ENCODE measurements around the gene LTBP1. TPM values are rescaled to one million over a fixed set of nuclear protein-coding genes. Genes with fewer than 3 reads are reported as not detected.

The LTBP1 gene
- total and polyA plus RNA-seq, 11 donors, result 23.5 to 150 (median 102) TPM

DNA sequence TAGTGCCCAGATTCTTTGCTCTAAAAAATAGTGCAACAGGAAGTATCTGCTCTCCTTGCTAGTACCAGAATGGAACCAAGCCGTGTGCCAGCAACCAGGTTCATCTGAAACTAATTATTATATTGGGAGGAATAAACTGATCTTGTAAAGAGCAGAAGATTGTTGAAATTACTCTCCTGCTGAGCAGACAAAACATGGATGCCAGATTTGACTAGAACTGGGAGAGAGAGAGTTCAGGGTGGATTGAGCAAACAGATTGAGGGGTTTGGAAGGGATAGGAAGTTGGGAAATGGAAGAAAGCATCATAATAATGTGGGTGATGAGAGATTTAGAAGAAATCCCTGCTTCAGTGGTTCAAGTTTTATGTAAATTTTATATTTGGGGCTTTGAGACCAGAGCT lies 369.6 kb downstream of the LTBP1 start:
- Histone ChIP-seq H3K9me3 (no peaks in the 10 kb centered on the region), H3K4me1 (peaks cover 0 to 36% (median 19%) of the 10 kb centered on the region in 12 donors), H3K27me3 (no peaks in the 10 kb centered on the region), H3K4me3 (no peak overlapping the region), H3K27ac (no peak overlapping the region), H3K36me3 (peaks cover 0 to 47% (median 6%) of the 10 kb centered on the region in 9 donors)
- intact Hi-C loops (cut with DNase I), result no loop called here
- TF ChIP-seq POLR2A (IDR thresholded peaks at IDR 0.05), result no peak
- TF ChIP-seq, protein P1, sequence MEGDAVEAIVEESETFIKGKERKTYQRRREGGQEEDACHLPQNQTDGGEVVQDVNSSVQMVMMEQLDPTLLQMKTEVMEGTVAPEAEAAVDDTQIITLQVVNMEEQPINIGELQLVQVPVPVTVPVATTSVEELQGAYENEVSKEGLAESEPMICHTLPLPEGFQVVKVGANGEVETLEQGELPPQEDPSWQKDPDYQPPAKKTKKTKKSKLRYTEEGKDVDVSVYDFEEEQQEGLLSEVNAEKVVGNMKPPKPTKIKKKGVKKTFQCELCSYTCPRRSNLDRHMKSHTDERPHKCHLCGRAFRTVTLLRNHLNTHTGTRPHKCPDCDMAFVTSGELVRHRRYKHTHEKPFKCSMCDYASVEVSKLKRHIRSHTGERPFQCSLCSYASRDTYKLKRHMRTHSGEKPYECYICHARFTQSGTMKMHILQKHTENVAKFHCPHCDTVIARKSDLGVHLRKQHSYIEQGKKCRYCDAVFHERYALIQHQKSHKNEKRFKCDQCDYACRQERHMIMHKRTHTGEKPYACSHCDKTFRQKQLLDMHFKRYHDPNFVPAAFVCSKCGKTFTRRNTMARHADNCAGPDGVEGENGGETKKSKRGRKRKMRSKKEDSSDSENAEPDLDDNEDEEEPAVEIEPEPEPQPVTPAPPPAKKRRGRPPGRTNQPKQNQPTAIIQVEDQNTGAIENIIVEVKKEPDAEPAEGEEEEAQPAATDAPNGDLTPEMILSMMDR (IDR thresholded peaks at IDR 0.05), result no peak
- no peak for DNase-seq
- no peak for ATAC-seq
- WGBS, 4 donors, result 83 to 92% (median 90%) methylated on average over 1 of the region's 1 CpG

GRCh38 chr2:33317369-33318007 lies 370.7 kb downstream of the LTBP1 start:
- no peak for TF ChIP-seq POLR2A (IDR thresholded peaks at IDR 0.05)
- TF ChIP-seq, protein P1 (IDR thresholded peaks at IDR 0.05), result no peak
- ATAC-seq (peak; percentile 54 to 85 (median 68)), DNase-seq (no peak)
- WGBS, 4 donors, result 35 to 41% (median 39%) methylated on average over 5 of the region's 5 CpGs
- peak overlapping the region in 9 of 12 donors; percentile 8 to 51 (median 24) for H3K27ac ChIP-seq
- no peaks in the 10 kb centered on the region for H3K9me3 ChIP-seq
- no peaks in the 10 kb centered on the region for H3K27me3 ChIP-seq
- H3K4me3 ChIP-seq, result no peak overlapping the region
- peaks cover 0 to 48% (median 27%) of the 10 kb centered on the region in 12 donors for H3K4me1 ChIP-seq
- intact Hi-C loops (cut with DNase I), result no loop called here
- H3K36me3 ChIP-seq, result peaks cover 0 to 36% (median 6%) of the 10 kb centered on the region in 9 donors

- ATAC-seq (no peak), DNase-seq (no peak)
- WGBS, 4 donors, result 60 to 75% (median 70%) methylated on average over 3 of the region's 3 CpGs
- Histone ChIP-seq H3K27me3 (no peaks in the 10 kb centered on the region), H3K4me1 (peaks cover 0 to 56% (median 32%) of the 10 kb centered on the region in 12 donors), H3K4me3 (no peak overlapping the region), H3K9me3 (no peaks in the 10 kb centered on the region), H3K36me3 (peaks cover 0 to 36% (median 6%) of the 10 kb centered on the region in 9 donors), H3K27ac (no peak overlapping the region)
- intact Hi-C loops (cut with DNase I), result no loop called here
- TF ChIP-seq, protein P1 (IDR thresholded peaks at IDR 0.05), result no peak
- TF ChIP-seq POLR2A (IDR thresholded peaks at IDR 0.05), result no peak
These were observed 371.7 kb downstream of the LTBP1 start for GRCh38 chr2:33318456-33318855.

DNA sequence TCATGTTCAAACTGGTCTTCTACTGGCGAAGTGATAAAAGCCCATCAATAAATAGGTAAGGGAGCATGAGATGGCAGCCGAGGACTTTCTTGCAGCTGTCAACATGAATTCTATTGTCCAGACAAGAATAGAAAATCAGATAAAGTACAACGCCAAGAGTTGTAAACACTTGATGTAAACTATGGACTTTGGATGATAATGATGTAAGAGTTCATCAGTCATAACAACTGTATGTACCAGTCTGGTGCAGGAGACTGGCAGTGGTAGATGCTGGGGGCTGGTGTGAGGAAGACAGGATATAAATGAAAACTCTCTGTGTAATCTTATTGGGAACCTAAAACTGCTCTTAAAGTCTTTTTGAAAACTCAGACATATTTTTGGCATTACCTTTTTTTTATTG lies 373.8 kb downstream of the LTBP1 start:
- H3K4me3 ChIP-seq, result no peak overlapping the region
- peaks cover 0 to 31% (median 2%) of the 10 kb centered on the region in 9 donors for H3K36me3 ChIP-seq
- WGBS, 4 donors, result 45 to 65% (median 51%) methylated on average over 3 of the region's 3 CpGs
- TF ChIP-seq, protein P1 (IDR thresholded peaks at IDR 0.05), result no peak
- no peak for TF ChIP-seq POLR2A (IDR thresholded peaks at IDR 0.05)
- H3K9me3 ChIP-seq, result no peaks in the 10 kb centered on the region
- intact Hi-C loops (cut with DNase I), result no loop called here
- H3K4me1 ChIP-seq, result peaks cover 0 to 56% (median 33%) of the 10 kb centered on the region in 12 donors
- H3K27me3 ChIP-seq, result no peaks in the 10 kb centered on the region
- no peak for DNase-seq
- peak overlapping the region in 1 of 12 donors; percentile 72 for H3K27ac ChIP-seq
- no peak for ATAC-seq
